ENCODE measurements around the gene TTC22. TPM values are rescaled to one million over a fixed set of nuclear protein-coding genes. Genes with fewer than 3 reads are reported as not detected.

Gene TTC22
- total RNA-seq, 1 experiment from 2014 or later, result 17.2 TPM

GRCh38 chr1:54751426-54751825, 49.7 kb downstream of the TTC22 start:
- CTCF ChIA-PET, result no interaction called here
- BruUV-seq (replicated peaks), result no TSS peak
- Mint-ChIP-seq H3K27me3 (ENCODE audit: unreplicated experiment) (peaks cover 18% of the 10 kb centered on the region), H3K4me3 (ENCODE audit: low read depth, unreplicated experiment) (no peak overlapping the region), H3K4me1 (ENCODE audit: low read depth, unreplicated experiment) (no peaks in the 10 kb centered on the region), H3K36me3 (ENCODE audit: insufficient read depth, unreplicated experiment) (no peaks in the 10 kb centered on the region), H3K9me3 (ENCODE audit: low read depth, unreplicated experiment) (no peaks in the 10 kb centered on the region), H3K27ac (ENCODE audit: unreplicated experiment) (no peak overlapping the region)
- no peak for TF ChIP-seq CTCF (IDR thresholded peaks at IDR 0.05; ENCODE audit: unreplicated experiment)
- DNase-seq, result no peak
- intact Hi-C loops (cut with micrococcal nuclease; ENCODE audit: unreplicated experiment), result no loop called here

DNA sequence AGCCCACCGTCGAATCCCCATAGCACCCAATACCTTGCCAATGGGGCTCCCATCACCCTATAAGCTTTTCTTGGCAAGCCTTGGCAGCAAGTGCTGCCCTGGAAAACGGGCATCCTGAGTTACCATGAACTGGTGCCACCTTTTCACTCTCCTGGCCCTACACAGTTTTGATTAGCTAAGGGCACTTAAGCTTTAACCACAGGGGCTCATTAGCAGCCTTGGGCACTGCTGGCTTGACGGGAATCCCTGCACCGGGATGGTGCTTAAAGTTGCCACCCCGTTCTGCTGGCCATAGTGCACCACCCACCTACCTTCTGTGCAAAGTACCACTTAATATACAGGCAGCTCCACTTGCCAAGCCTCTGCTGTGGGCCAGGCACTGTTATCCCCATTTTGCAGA, 50.5 kb downstream of the TTC22 start:
- no peaks in the 10 kb centered on the region for H3K4me1 Mint-ChIP-seq (ENCODE audit: low read depth, unreplicated experiment)
- no peak overlapping the region for H3K4me3 Mint-ChIP-seq (ENCODE audit: low read depth, unreplicated experiment)
- BruUV-seq (replicated peaks), result no TSS peak
- no peak for TF ChIP-seq CTCF (IDR thresholded peaks at IDR 0.05; ENCODE audit: unreplicated experiment)
- no peak overlapping the region for H3K27ac Mint-ChIP-seq (ENCODE audit: unreplicated experiment)
- CTCF ChIA-PET, result no interaction called here
- H3K36me3 Mint-ChIP-seq (ENCODE audit: insufficient read depth, unreplicated experiment), result no peaks in the 10 kb centered on the region
- no peak for DNase-seq
- no peaks in the 10 kb centered on the region for H3K9me3 Mint-ChIP-seq (ENCODE audit: low read depth, unreplicated experiment)
- peaks cover 18% of the 10 kb centered on the region for H3K27me3 Mint-ChIP-seq (ENCODE audit: unreplicated experiment)
- intact Hi-C loops (cut with micrococcal nuclease; ENCODE audit: unreplicated experiment), result no loop called here

DNA sequence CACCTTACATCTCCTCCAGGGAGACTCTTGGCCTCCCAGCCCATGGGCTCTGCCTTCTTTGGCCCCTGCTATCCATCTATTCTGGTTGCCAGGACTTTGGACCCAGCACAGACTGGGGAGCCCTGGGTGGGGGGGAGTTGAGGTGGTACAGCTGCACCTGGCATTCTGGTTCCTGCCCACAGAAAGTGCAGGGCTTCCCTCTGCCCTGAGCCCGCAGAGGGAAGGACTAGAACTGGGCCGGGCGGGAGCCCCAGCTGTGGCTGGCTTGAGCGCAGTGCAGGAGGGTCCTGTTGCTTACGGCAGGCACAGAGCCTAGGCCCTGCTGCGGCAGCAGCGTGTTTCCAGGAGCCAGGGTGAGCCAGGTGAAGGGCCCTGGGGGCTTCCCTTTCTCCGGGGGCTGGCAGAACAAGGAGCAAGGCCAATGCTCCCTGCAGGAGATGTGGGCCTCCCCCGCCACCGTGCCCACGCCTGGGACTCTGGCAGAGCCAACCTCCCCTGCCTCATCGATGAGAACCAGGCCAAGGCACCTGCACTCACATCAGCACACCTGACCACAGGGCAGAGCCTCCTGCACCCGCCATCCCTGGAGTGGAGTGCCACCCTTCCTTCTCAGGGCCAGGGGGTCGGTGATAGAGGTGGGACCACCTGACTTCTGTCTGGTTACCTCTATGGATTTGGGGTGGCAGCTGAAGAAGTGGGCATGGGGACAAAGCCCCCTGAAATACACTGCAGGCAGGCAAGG, 52.9 kb downstream of the TTC22 start:
- no peaks in the 10 kb centered on the region for H3K9me3 Mint-ChIP-seq (ENCODE audit: low read depth, unreplicated experiment)
- DNase-seq, result no peak
- H3K36me3 Mint-ChIP-seq (ENCODE audit: insufficient read depth, unreplicated experiment), result peaks cover 7% of the 10 kb centered on the region
- TF ChIP-seq CTCF (IDR thresholded peaks at IDR 0.05; ENCODE audit: unreplicated experiment), result no peak
- BruUV-seq (replicated peaks), result no TSS peak
- H3K27me3 Mint-ChIP-seq (ENCODE audit: unreplicated experiment), result peaks cover 18% of the 10 kb centered on the region
- CTCF ChIA-PET, result interaction anchor here (0.5 kb wide), 1 partner anchor 21 kb away, joined by 5 read pairs; no protein-coding TSS in a partner anchor
- intact Hi-C loops (cut with micrococcal nuclease; ENCODE audit: unreplicated experiment), result no loop called here
- no peaks in the 10 kb centered on the region for H3K4me1 Mint-ChIP-seq (ENCODE audit: low read depth, unreplicated experiment)
- H3K4me3 Mint-ChIP-seq (ENCODE audit: low read depth, unreplicated experiment), result no peak overlapping the region
- H3K27ac Mint-ChIP-seq (ENCODE audit: unreplicated experiment), result no peak overlapping the region

- TF ChIP-seq CTCF (IDR thresholded peaks at IDR 0.05; ENCODE audit: unreplicated experiment), result no peak
- Mint-ChIP-seq H3K36me3 (ENCODE audit: insufficient read depth, unreplicated experiment) (peaks cover 12% of the 10 kb centered on the region), H3K27me3 (ENCODE audit: unreplicated experiment) (peaks cover 18% of the 10 kb centered on the region), H3K4me1 (ENCODE audit: low read depth, unreplicated experiment) (no peaks in the 10 kb centered on the region), H3K27ac (ENCODE audit: unreplicated experiment) (no peak overlapping the region), H3K4me3 (ENCODE audit: low read depth, unreplicated experiment) (no peak overlapping the region), H3K9me3 (ENCODE audit: low read depth, unreplicated experiment) (no peaks in the 10 kb centered on the region)
- no peak for DNase-seq
- CTCF ChIA-PET, result no interaction called here
- BruUV-seq (replicated peaks), result no TSS peak
- intact Hi-C loops (cut with micrococcal nuclease; ENCODE audit: unreplicated experiment), result no loop called here
Measured at GRCh38 chr1:54745864-54746263, 55.3 kb downstream of the TTC22 start.

Measured in Calu3 (cell line).